Body of pancreas (tissue), 4 donors: ENCODE results near the gene PCGF1. TPM values are rescaled to one million over a fixed set of nuclear protein-coding genes. Genes with fewer than 3 reads are reported as not detected.

Source experiments
- ATAC-seq: fragments of 150-250 bp; one replicate; pipeline ENCODE4 v1.9.1; 2016
- DNase-seq, 4 donors: peaks; one replicate each; pipeline ENCODE4 v3.0.0-alpha.2; 2019
- H3K27ac ChIP-seq, 4 donors: fragments of 200-600 bp; sonication (generic); 1 replicate in 3 of 4; 2 replicates in 1 of 4; pipeline versions ENCODE4 v1.5.1 to v1.6.1; 2016 to 2019; ENCODE audit warnings: mild to moderate bottlenecking in 1 of 4, mixed read lengths in 1 of 4, moderate library complexity in 1 of 4
- H3K27me3 ChIP-seq, 2 donors: fragments of 200-600 bp; sonication (generic); one replicate each; pipeline ENCODE4 v1.6.0; 2016; ENCODE audit warnings: mild to moderate bottlenecking in 1 of 2
- H3K36me3 ChIP-seq, 2 donors: fragments of 200-600 bp; sonication (generic); replicated peaks in 1 of 2; 2 replicates each; pipeline ENCODE4 v1.5.1; 2016; ENCODE audit warnings: low read depth in 2 of 2; ENCODE audit not compliant: insufficient read depth in 1 of 2
- H3K4me1 ChIP-seq: fragments of 200-600 bp; sonication (generic); one replicate; pipeline ENCODE4 v1.6.0; 2016
- H3K4me3 ChIP-seq, 2 donors: fragments of 200-600 bp; sonication (generic); 1 replicate in 1 of 2; 2 replicates in 1 of 2; pipeline ENCODE4 v1.5.1; 2016 to 2019
- H3K9me3 ChIP-seq, 3 donors: fragments of 200-600 bp; sonication (generic); 1 replicate in 2 of 3; 2 replicates in 1 of 3; pipeline ENCODE4 v1.5.1; 2016
- POLR2A ChIP-seq, 3 donors: fragments of 450-650 bp; IDR thresholded peaks; one replicate each; pipeline ENCODE4 v1.6.1; 2016; ENCODE audit warnings: antibody characterized with exemption in 3 of 3, mild to moderate bottlenecking in 2 of 3
- WGBS, 2 donors: methylation state at CpG; one replicate each; pipeline ENCODE4 v1.1.5; 2017; 5-methylcytosine and 5-hydroxymethylcytosine counted together
- intact Hi-C: fragments of 100-400 bp; cut with DNase I; formaldehyde crosslinking; loops from one replicate; pipeline ENCODE4 v1.15.1; 2023
- total RNA-seq, 2 donors: library from RNA; depleted of rRNA; stranded (reverse); fragments of >200 nt; gene quantifications; one replicate each; pipeline ENCODE4 v1.1.0, GENCODE V29; 2016
- TF ChIP-seq, protein P1 (sequence below), 7 experiments: fragments of 450-650 bp in 4 of 7; fragments of 200-600 bp in 3 of 7; sonication (generic) in 3 of 7; IDR thresholded peaks; one replicate each; pipeline ENCODE4 v1.5.1; 2016 to 2019; ENCODE audit warnings: antibody characterized with exemption in 7 of 7

The PCGF1 gene
- total RNA-seq, 2 donors from 2014 or later = 16.5 to 22.3 TPM

DNA sequence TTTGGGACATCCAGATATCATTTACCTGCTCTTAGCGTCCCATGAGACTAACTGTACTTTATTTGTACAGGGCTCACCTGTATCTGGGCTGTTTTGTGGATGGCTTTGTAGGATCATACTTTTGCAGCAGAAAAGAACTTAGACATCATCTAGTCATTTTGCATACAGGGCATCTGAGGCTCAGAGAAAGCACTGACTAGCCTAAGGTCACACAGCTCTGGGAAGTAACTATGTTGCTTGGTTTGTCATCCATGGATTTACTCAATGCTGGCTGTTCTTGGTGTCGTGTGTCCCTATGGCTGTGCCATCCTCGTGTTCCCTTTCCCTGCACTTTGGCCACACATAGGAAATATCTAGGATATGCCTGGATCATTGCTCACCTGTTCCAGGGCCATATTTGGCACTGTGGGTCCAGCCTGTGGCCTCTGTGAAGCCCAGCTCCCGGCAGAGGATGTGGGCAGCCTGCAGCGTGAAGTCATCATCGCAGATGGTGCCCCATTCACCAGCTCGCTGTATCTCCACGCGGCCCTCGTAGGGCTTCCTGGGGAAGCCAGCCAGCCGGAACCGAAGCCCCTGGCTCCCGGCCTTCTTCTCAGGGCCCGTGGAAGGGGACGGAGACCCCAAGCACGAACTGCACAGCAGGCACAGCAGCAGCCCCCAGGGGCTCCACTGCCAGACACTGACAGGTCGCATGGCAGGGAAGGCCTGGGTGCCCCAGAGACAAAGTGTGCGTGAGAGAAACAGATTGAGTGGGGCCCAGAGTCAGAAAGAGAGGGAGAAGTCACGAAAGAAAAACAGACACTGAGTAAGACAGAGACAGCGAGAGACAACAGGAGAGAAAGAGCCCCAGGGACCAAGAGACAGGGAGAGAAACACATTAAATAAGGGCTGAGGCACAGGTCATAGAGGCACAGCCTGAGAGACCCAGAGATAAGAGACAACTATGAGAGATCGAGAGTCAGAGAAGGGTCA, 44.7 kb upstream of the PCGF1 start:
- H3K27me3 ChIP-seq = no peaks in the 10 kb centered on the region
- DNase-seq (no peak), ATAC-seq (no peak)
- no peaks in the 10 kb centered on the region for H3K36me3 ChIP-seq
- no peak overlapping the region for H3K4me3 ChIP-seq
- 77 to 84% methylated on average over 9 to 21 of the region's 21 CpGs for WGBS, 2 donors
- TF ChIP-seq, protein P1, sequence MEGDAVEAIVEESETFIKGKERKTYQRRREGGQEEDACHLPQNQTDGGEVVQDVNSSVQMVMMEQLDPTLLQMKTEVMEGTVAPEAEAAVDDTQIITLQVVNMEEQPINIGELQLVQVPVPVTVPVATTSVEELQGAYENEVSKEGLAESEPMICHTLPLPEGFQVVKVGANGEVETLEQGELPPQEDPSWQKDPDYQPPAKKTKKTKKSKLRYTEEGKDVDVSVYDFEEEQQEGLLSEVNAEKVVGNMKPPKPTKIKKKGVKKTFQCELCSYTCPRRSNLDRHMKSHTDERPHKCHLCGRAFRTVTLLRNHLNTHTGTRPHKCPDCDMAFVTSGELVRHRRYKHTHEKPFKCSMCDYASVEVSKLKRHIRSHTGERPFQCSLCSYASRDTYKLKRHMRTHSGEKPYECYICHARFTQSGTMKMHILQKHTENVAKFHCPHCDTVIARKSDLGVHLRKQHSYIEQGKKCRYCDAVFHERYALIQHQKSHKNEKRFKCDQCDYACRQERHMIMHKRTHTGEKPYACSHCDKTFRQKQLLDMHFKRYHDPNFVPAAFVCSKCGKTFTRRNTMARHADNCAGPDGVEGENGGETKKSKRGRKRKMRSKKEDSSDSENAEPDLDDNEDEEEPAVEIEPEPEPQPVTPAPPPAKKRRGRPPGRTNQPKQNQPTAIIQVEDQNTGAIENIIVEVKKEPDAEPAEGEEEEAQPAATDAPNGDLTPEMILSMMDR (IDR thresholded peaks at IDR 0.05) = no peak
- intact Hi-C loops = no loop called here
- no peak overlapping the region for H3K27ac ChIP-seq
- peaks cover 33% of the 10 kb centered on the region for H3K4me1 ChIP-seq
- no peaks in the 10 kb centered on the region for H3K9me3 ChIP-seq

DNA sequence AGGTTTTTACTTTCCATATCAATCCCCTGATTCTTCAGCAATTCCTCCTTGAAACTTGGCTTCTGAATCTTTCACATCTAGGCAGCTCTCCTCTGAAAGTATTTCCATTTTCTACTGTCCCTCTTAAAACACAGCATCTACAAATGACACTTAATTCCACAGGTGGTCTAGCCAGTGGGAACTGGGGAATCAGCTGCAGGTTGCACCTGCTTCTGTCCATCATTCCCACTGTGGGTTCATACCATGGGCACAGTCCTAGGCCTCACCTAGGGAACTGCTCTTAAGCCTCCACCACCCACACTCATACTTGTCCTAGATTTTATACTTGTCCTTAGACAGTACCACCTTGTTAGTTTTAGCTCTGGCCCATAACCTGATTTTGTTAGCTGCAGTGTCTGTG, 44.0 kb upstream of the PCGF1 start:
- no peaks in the 10 kb centered on the region for H3K27me3 ChIP-seq
- intact Hi-C loops = no loop called here
- TF ChIP-seq, protein P1 (IDR thresholded peaks at IDR 0.05) = no peak
- TF ChIP-seq POLR2A (IDR thresholded peaks at IDR 0.05) = no peak

DNA sequence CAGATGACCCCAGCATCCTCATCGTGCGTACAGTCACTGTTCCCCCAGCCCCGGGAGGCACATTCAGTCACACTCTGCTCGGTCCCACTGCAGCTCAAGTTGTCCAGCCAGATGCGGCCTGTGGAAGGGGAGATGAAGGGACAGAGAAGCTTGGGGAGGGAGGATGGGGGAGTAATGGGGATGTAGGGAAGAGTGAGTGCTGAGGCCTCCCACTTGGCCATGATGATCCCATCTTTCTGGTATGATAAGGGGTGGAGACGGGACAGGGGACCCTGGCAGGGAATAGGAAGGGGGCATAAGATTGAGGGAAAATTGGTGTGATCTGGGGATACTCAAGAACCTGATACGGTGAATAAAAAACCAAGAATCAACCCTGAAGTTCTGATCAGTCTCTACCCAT, 42.7 kb upstream of the PCGF1 start:
- Histone ChIP-seq H3K4me3 (no peak overlapping the region), H3K27me3 (no peaks in the 10 kb centered on the region), H3K9me3 (no peaks in the 10 kb centered on the region), H3K4me1 (peaks cover 28% of the 10 kb centered on the region), H3K27ac (no peak overlapping the region), H3K36me3 (no peaks in the 10 kb centered on the region)
- WGBS, 2 donors = 90 to 91% methylated on average over 7 of the region's 7 CpGs
- TF ChIP-seq, protein P1 (IDR thresholded peaks at IDR 0.05) = no peak
- no peak for TF ChIP-seq POLR2A (IDR thresholded peaks at IDR 0.05)
- ATAC-seq (no peak), DNase-seq (no peak)
- intact Hi-C loops = no loop called here

More for the DNA sequence above, 44.0 kb upstream of the PCGF1 start:
- Histone ChIP-seq H3K27ac (no peak overlapping the region), H3K4me1 (peaks cover 33% of the 10 kb centered on the region), H3K36me3 (no peaks in the 10 kb centered on the region), H3K9me3 (no peaks in the 10 kb centered on the region), H3K4me3 (no peak overlapping the region)
- ATAC-seq (no peak), DNase-seq (no peak)

DNA sequence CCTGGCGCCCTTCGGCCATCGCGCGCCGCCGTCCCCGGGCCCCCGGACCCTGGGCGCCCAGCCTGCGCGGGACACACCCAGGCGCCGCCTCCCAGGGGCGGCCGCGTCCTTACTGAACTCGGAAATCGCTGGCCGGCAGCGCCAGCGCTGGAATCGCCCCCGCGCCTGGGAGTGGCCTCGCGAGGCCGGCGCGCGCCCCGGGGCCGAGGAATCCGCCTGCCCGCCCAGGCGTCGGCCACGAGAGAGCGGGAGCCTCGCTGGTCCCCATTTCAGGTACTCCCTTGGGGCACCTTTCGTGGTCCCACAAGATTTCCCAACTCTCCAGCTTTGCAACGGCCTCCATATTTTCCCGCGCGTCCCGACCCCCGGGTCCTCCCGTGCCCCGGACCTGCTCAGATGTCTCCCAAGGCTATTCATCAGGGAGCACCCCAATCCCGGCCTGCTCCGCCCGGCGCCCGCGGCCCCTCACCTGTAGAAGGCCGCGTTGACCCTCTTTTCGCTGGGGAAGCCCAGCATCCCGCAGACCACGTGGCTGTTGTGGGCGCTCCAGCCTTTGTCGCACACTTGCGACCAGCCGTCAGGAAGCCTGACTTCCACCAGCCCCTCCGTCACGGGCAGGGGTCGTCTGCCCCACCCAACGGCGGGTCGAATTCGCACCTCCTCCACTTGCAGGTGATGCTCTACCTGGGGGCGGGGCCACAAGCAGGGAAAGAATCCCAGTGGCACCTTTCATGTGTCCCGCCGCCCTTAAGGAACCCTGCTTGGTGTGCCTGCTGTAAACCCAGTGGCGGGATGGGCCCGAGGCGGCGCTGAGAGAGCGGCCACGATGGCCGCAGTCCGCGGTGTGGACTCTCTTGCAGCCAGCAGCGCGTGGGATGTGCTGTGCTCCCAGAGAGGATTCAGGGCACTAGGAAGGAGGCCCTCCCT, 41.7 kb upstream of the PCGF1 start:
- Histone ChIP-seq H3K27me3 (no peaks in the 10 kb centered on the region), H3K27ac (peak overlapping the region in 3 of 4 donors; percentile 40 to 62 (median 53)), H3K36me3 (no peaks in the 10 kb centered on the region), H3K4me1 (peaks cover 26% of the 10 kb centered on the region), H3K9me3 (no peaks in the 10 kb centered on the region), H3K4me3 (peak overlapping the region; percentile 24 to 69)
- DNase-seq = peak; percentile 60 to 72 (median 62)
- intact Hi-C loops = no loop called here
- ATAC-seq = peak; percentile 85
- peak in 2 of 3 donors; percentile 30 to 32 for TF ChIP-seq POLR2A (IDR thresholded peaks at IDR 0.05)
- TF ChIP-seq, protein P1 (IDR thresholded peaks at IDR 0.05) = peak in 1 of 7 experiments; percentile 13
- 3 to 12% methylated on average over 17 to 85 of the region's 85 CpGs for WGBS, 2 donors
